ENCODE measurements around the gene PMS1.
"Not testable (repeated sequence)": the region's sequence is repeated elsewhere in the genome, so short reads cannot be mapped to it uniquely, and the experiment has no call there.

The PMS1 gene

GRCh38 chr2:189818249-189819038 is 34.2 kb downstream of the PMS1 start:
- no peak for DNase-seq (ENCODE audit: low read depth)

GRCh38 chr2:189819297-189819704 is 35.1 kb downstream of the PMS1 start:
- no peak for DNase-seq (ENCODE audit: low read depth)

- peak; percentile 74 for DNase-seq (ENCODE audit: low read depth)
Observed at GRCh38 chr2:189821953-189822748, 37.9 kb downstream of the PMS1 start.

GRCh38 chr2:189824694-189825396 is 40.6 kb downstream of the PMS1 start:
- no peak for DNase-seq (ENCODE audit: low read depth)

GRCh38 chr2:189826039-189826438 is 41.8 kb downstream of the PMS1 start:
- DNase-seq (ENCODE audit: low read depth) = no peak

- DNase-seq (ENCODE audit: low read depth) = no peak
Observed at GRCh38 chr2:189829102-189829833, 45.0 kb downstream of the PMS1 start.

- DNase-seq (ENCODE audit: low read depth) = no peak
Observed at GRCh38 chr2:189830510-189830909, 46.3 kb downstream of the PMS1 start.

- DNase-seq (ENCODE audit: low read depth) = no peak
Observed at GRCh38 chr2:189834059-189834458, 49.8 kb downstream of the PMS1 start.

- DNase-seq (ENCODE audit: low read depth) = not testable (repeated sequence)
Observed at GRCh38 chr2:189834642-189835041, 50.4 kb downstream of the PMS1 start.

GRCh38 chr2:189835855-189836558 is 51.8 kb downstream of the PMS1 start:
- no peak for DNase-seq (ENCODE audit: low read depth)

GRCh38 chr2:189836644-189837043 is 52.4 kb downstream of the PMS1 start:
- peak; percentile 95 for DNase-seq (ENCODE audit: low read depth)

- no peak for DNase-seq (ENCODE audit: low read depth)
Observed at GRCh38 chr2:189837326-189837725, 53.1 kb downstream of the PMS1 start.

- no peak for DNase-seq (ENCODE audit: low read depth)
Observed at GRCh38 chr2:189841019-189841418, 56.8 kb downstream of the PMS1 start.

- no peak for DNase-seq (ENCODE audit: low read depth)
Observed at GRCh38 chr2:189848276-189848675, 64.0 kb downstream of the PMS1 start.

- no peak for DNase-seq (ENCODE audit: low read depth)
Observed at GRCh38 chr2:189849550-189849949, 65.3 kb downstream of the PMS1 start.

GRCh38 chr2:189851174-189851826 is 67.0 kb downstream of the PMS1 start:
- DNase-seq (ENCODE audit: low read depth) = no peak

- DNase-seq (ENCODE audit: low read depth) = no peak
Observed at GRCh38 chr2:189854187-189854586, 69.9 kb downstream of the PMS1 start.

GRCh38 chr2:189854940-189855339 is 70.7 kb downstream of the PMS1 start:
- DNase-seq (ENCODE audit: low read depth) = peak; percentile 34

- DNase-seq (ENCODE audit: low read depth) = no peak
Observed at GRCh38 chr2:189858291-189858690, 74.0 kb downstream of the PMS1 start.

- no peak for DNase-seq (ENCODE audit: low read depth)
Observed at GRCh38 chr2:189860161-189860560, 75.9 kb downstream of the PMS1 start.

- DNase-seq (ENCODE audit: low read depth) = no peak
Observed at GRCh38 chr2:189862751-189863150, 78.5 kb downstream of the PMS1 start.
